H1 (cell line): ENCODE measurements around the gene OGG1. TPM values are rescaled to one million over a fixed set of nuclear protein-coding genes. Genes with fewer than 3 reads are reported as not detected.
A peak's percentile ranks its signal among the peaks of the same experiment; 100 is the strongest.

ENCODE experiments used
- ATF3 ChIP-seq: IDR thresholded peaks from 2 replicates; pipeline ENCODE4 v1.6.1; 2011; ENCODE audit warnings: low read depth, mild to moderate bottlenecking, low read length; ENCODE audit not compliant: insufficient read depth
- BRCA1 ChIP-seq: IDR thresholded peaks from 2 replicates; pipeline ENCODE4 v1.6.1; 2012; ENCODE audit warnings: low read depth, low read length, improper control_type of control experiment
- CEBPB ChIP-seq: IDR thresholded peaks from 2 replicates; pipeline ENCODE4 v1.6.1; 2012; ENCODE audit warnings: low read depth, low read length
- CREB1 ChIP-seq: IDR thresholded peaks from 2 replicates; pipeline ENCODE4 v1.6.1; 2012; ENCODE audit warnings: inconsistent platforms
- EGR1 ChIP-seq: IDR thresholded peaks from 2 replicates; pipeline ENCODE4 v1.6.1; 2011; ENCODE audit warnings: low read depth, low read length, borderline replicate concordance
- EP300 ChIP-seq, 2 experiments: IDR thresholded peaks; 1 replicate in 1 of 2; 2 replicates in 1 of 2; pipeline ENCODE4 v1.6.1; 2011 to 2012; ENCODE audit warnings: low read depth in 2 of 2, low read length in 2 of 2, mild to moderate bottlenecking in 2 of 2, borderline replicate concordance in 1 of 2, inconsistent platforms in 1 of 2, moderate library complexity in 1 of 2
- EZH2 ChIP-seq: fragments of 200-600 bp; sonication (generic); IDR thresholded peaks from 2 replicates; pipeline ENCODE4 v1.7.1; 2012; ENCODE audit warnings: low read depth, mild to moderate bottlenecking, moderate library complexity, low read length, inconsistent platforms; ENCODE audit not compliant: severe bottlenecking
- FOSL1 ChIP-seq: IDR thresholded peaks from 2 replicates; pipeline ENCODE4 v1.6.1; 2011; ENCODE audit warnings: mild to moderate bottlenecking, low read depth, low read length, moderate library complexity; ENCODE audit not compliant: insufficient read depth
- HDAC2 ChIP-seq, 2 experiments: fragments of 300-600 bp in 1 of 2; sonication (generic) in 1 of 2; IDR thresholded peaks; 2 replicates each; pipeline ENCODE4 v1.6.1; 2011 to 2012; ENCODE audit warnings: low read depth in 2 of 2, low read length in 2 of 2, mild to moderate bottlenecking in 2 of 2, moderate library complexity in 2 of 2, borderline replicate concordance in 1 of 2, inconsistent platforms in 1 of 2
- HDAC6 ChIP-seq: IDR thresholded peaks from one replicate; pipeline ENCODE4 v1.7.1; 2012; ENCODE audit warnings: low read depth, mild to moderate bottlenecking, inconsistent platforms, low read length, moderate library complexity
- MAX ChIP-seq: IDR thresholded peaks from 2 replicates; pipeline ENCODE4 v1.6.1; 2012; ENCODE audit warnings: inconsistent platforms
- NRF1 ChIP-seq: IDR thresholded peaks from 2 replicates; pipeline ENCODE4 v1.6.1; 2011; ENCODE audit warnings: mild to moderate bottlenecking, low read depth, low read length, improper control_type of control experiment
- PHF8 ChIP-seq: fragments of 200-600 bp; sonication (generic); conservative IDR thresholded peaks from 2 replicates; pipeline ENCODE4 v1.7.1; 2012; ENCODE audit warnings: low read depth, mild to moderate bottlenecking, inconsistent platforms, low read length, moderate library complexity
- POLR2AphosphoS5 ChIP-seq: IDR thresholded peaks from 2 replicates; pipeline ENCODE4 v1.6.1; 2011; ENCODE audit warnings: low read depth, low read length
- SP4 ChIP-seq: IDR thresholded peaks from 2 replicates; pipeline ENCODE4 v1.6.1; 2012; ENCODE audit warnings: low read length, inconsistent platforms
- SUZ12 ChIP-seq: fragments of 200-600 bp; sonication (generic); IDR thresholded peaks from 2 replicates; pipeline ENCODE4 v1.6.1; 2012; ENCODE audit warnings: mild to moderate bottlenecking, inconsistent platforms, low read length, moderate library complexity, mixed read lengths
- TAF1 ChIP-seq: IDR thresholded peaks from 2 replicates; pipeline ENCODE4 v1.6.1; 2011; ENCODE audit warnings: mild to moderate bottlenecking, low read depth, low read length
- TCF12 ChIP-seq: IDR thresholded peaks from 2 replicates; pipeline ENCODE4 v1.6.1; 2011; ENCODE audit warnings: low read depth, mild to moderate bottlenecking, low read length
- YY1 ChIP-seq: IDR thresholded peaks from 2 replicates; pipeline ENCODE4 v1.6.1; 2011; ENCODE audit warnings: low read depth, mild to moderate bottlenecking, low read length
- ZNF274 ChIP-seq: IDR thresholded peaks from 2 replicates; pipeline ENCODE4 v1.7.0; 2012; ENCODE audit warnings: low read length, borderline replicate concordance; ENCODE audit errors: extremely low read depth
- polyA plus RNA-seq, 7 experiments: library from polyadenylated mRNA; depleted of rRNA in 3 of 7; stranded (reverse) in 5 of 7; unstranded in 2 of 7; fragments of >200 nt in 5 of 7; fragments of 200-250 nt in 2 of 7; gene quantifications; 1 replicate in 5 of 7; 2 replicates in 1 of 7; 4 replicates in 1 of 7; pipeline versions ENCODE4 v1.2.1 to v1.2.3, GENCODE V29; 2011 to 2013; ENCODE audit warnings: missing spikeins in 2 of 7, mixed read lengths in 2 of 7
- total RNA-seq: library from RNA; stranded (reverse); fragmentation: NEBNext Ultra II Directional; extraction: Animal tissue kit (Norgen Biotek cat#: 25700); gene quantifications from 2 replicates; pipeline ENCODE4 v1.2.1, GENCODE V29; 2021
- TF ChIP-seq, protein P1 (sequence below), 3 experiments: IDR thresholded peaks; 1 replicate in 2 of 3; 2 replicates in 1 of 3; pipeline versions ENCODE4 v1.5.1 to v1.6.1; 2011; ENCODE audit warnings: low read length in 3 of 3, mild to moderate bottlenecking in 3 of 3, inconsistent platforms in 2 of 3, low read depth in 1 of 3, moderate library complexity in 1 of 3; ENCODE audit not compliant: insufficient read depth in 1 of 3; ENCODE audit errors: control extremely low read depth in 1 of 3

The OGG1 gene
- total and polyA plus RNA-seq, 2 of the 8 experiments (the other 6 are each of a cell fraction or from before 2014, with no cell fraction given), result 29.6 to 46.8 TPM

DNA sequence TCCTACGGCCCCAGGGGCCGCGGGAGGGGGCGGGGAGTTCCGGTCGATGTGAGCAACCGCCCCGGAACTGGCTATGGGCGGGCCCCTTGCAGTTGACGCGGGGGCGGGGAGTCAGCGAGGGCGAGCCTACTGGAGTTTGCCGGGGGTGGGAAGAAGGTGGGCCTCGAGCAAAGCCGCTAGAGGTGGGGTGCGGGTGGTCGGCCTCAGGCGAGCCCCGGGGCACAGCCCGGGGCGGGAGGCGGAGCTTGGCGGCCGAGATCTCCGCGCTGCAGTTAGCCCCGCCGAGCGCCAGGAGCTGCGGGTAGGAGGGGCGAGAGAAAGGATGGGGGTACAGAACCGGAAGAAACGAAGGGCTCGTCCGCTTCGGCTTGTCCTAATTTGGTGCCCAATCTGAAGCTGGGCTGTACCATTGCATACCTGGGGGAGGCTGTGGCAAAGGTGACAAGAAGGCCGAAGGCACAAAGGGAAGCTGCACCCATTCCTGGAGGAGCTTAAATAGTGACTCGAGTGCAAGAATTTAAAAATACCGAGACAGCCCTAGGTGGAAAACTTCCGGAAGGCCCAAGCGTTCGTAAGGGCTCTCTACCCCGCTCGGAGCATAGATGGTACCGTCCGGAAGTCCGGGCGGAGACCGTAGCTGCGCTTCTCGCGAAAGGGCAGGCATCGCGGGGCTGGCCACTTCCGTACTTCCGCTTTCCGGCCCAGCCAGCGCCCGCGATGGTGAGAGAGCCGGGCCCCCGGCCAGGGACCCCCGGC is 42.8 kb downstream of the OGG1 start, which contains the start of the genes ARPC4 and TADA3 (continued):
- peak; percentile 7; the same call in 1 of the 2 replicates for TF ChIP-seq MAX
- TF ChIP-seq SUZ12, result no peak
- TF ChIP-seq TCF12, result no peak
- TF ChIP-seq CREB1, result 0 out of 2 replicates have a peak, but pooled peaks have one; percentile 14
- TF ChIP-seq HDAC6, result no peak
- TF ChIP-seq YY1, result no peak
- no peak for TF ChIP-seq EZH2
- no peak for TF ChIP-seq NRF1
- no peak for TF ChIP-seq ZNF274
- peak; percentile 73 for TF ChIP-seq POLR2AphosphoS5
- TF ChIP-seq, protein P1, sequence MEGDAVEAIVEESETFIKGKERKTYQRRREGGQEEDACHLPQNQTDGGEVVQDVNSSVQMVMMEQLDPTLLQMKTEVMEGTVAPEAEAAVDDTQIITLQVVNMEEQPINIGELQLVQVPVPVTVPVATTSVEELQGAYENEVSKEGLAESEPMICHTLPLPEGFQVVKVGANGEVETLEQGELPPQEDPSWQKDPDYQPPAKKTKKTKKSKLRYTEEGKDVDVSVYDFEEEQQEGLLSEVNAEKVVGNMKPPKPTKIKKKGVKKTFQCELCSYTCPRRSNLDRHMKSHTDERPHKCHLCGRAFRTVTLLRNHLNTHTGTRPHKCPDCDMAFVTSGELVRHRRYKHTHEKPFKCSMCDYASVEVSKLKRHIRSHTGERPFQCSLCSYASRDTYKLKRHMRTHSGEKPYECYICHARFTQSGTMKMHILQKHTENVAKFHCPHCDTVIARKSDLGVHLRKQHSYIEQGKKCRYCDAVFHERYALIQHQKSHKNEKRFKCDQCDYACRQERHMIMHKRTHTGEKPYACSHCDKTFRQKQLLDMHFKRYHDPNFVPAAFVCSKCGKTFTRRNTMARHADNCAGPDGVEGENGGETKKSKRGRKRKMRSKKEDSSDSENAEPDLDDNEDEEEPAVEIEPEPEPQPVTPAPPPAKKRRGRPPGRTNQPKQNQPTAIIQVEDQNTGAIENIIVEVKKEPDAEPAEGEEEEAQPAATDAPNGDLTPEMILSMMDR (IDR thresholded peaks at IDR 0.05; ENCODE audit: control extremely low read depth in 1 of 3, insufficient read depth in 1 of 3, low read depth in 1 of 3, low read length in 3 of 3), result no peak
- no peak for TF ChIP-seq HDAC2 (IDR thresholded peaks at IDR 0.05; ENCODE audit: borderline replicate concordance in 1 of 2, low read depth in 2 of 2, low read length in 2 of 2)
- no peak for TF ChIP-seq ATF3
- peak; percentile 91 for TF ChIP-seq PHF8
- TF ChIP-seq EP300 (IDR thresholded peaks at IDR 0.05; ENCODE audit: borderline replicate concordance in 1 of 2, low read depth in 2 of 2, low read length in 2 of 2), result peak in 1 of 2 experiments; percentile 97; a peak in 2 of 3 replicates
- no peak for TF ChIP-seq FOSL1
- peak; percentile 33; the same call in 1 of the 2 replicates for TF ChIP-seq SP4
- TF ChIP-seq EGR1, result peak; percentile 76; the same call in 1 of the 2 replicates
- TF ChIP-seq BRCA1, result peak; percentile 87
- TF ChIP-seq CEBPB, result no peak
- TF ChIP-seq TAF1, result peak; percentile 76
